Sigmoid colon (tissue), 4 donors: ENCODE measurements around the gene FCRLA.

ENCODE experiments used
- EP300 ChIP-seq, 4 donors: sonication (generic); formaldehyde crosslinking; IDR thresholded peaks; one replicate each; pipeline ENCODE4 v1.6.1; 2017; ENCODE audit warnings: antibody characterized with exemption in 4 of 4
- POLR2A ChIP-seq, 2 donors: fragments of 450-650 bp; IDR thresholded peaks; one replicate each; pipeline ENCODE4 v1.6.1; 2016; ENCODE audit warnings: antibody characterized with exemption in 2 of 2, mild to moderate bottlenecking in 2 of 2, moderate library complexity in 2 of 2
- POLR2AphosphoS5 ChIP-seq, 4 donors: sonication (generic); formaldehyde crosslinking; IDR thresholded peaks; one replicate each; pipeline ENCODE4 v1.6.1; 2017; ENCODE audit warnings: antibody characterized with exemption in 4 of 4
- TF ChIP-seq, protein P1 (sequence below), 4 experiments: fragments of 450-650 bp in 3 of 4; fragments of 200-600 bp in 1 of 4; IDR thresholded peaks; one replicate each; pipeline ENCODE4 v1.5.1; 2016 to 2019; ENCODE audit warnings: antibody characterized with exemption in 4 of 4, mild to moderate bottlenecking in 3 of 4, moderate library complexity in 2 of 4

DNA sequence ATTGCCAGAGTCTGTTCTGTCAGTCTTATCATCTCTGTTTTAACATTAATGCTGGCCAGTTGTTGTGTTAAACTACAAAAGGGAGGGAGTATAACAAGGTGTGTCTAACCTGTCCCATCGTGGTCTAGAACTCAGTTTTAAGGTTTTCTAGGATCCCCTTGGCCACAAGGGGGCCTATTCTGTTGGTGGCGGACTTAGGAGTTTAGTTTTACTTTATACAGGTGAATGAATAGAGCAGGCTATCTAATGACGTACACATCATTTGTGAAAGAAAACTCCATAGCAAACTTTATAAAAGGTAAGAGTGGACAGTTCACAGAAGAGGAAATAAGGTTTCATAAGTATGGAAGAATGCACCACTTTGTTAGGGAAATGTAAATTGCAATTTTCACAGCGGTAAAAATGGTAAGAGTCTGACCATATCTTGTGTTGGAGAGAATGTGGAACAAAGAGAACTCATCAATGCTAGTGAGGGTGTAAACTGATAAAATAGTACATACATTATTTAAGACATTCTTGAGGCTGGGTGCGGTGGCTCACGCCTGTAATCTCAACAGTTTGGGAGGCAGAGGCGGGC lies 56.6 kb downstream of the FCRLA start:
- TF ChIP-seq, protein P1, sequence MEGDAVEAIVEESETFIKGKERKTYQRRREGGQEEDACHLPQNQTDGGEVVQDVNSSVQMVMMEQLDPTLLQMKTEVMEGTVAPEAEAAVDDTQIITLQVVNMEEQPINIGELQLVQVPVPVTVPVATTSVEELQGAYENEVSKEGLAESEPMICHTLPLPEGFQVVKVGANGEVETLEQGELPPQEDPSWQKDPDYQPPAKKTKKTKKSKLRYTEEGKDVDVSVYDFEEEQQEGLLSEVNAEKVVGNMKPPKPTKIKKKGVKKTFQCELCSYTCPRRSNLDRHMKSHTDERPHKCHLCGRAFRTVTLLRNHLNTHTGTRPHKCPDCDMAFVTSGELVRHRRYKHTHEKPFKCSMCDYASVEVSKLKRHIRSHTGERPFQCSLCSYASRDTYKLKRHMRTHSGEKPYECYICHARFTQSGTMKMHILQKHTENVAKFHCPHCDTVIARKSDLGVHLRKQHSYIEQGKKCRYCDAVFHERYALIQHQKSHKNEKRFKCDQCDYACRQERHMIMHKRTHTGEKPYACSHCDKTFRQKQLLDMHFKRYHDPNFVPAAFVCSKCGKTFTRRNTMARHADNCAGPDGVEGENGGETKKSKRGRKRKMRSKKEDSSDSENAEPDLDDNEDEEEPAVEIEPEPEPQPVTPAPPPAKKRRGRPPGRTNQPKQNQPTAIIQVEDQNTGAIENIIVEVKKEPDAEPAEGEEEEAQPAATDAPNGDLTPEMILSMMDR (IDR thresholded peaks at IDR 0.05), result peak in 1 of 4 experiments; percentile 30
- TF ChIP-seq POLR2A (IDR thresholded peaks at IDR 0.05), result no peak
- TF ChIP-seq POLR2AphosphoS5 (IDR thresholded peaks at IDR 0.05), result no peak
- TF ChIP-seq EP300 (IDR thresholded peaks at IDR 0.05), result no peak
